GM18517 (cell line): ENCODE measurements around the gene TPK1.
A peak's percentile ranks its signal among the peaks of the same experiment; 100 is the strongest.

Experiments
- ATAC-seq: cut with Tn5 transposase; IDR thresholded peaks from one replicate; pipeline ENCODE4 v1.9.1; 2021; ENCODE audit warnings: mild to moderate bottlenecking, moderate library complexity; ENCODE audit not compliant: unreplicated experiment

TPK1 gene

GRCh38 chr7:144488977-144489376 is 346.9 kb downstream of the TPK1 start:
- ATAC-seq: no peak

GRCh38 chr7:144487901-144488300 is 348.0 kb downstream of the TPK1 start:
- ATAC-seq: no peak

DNA sequence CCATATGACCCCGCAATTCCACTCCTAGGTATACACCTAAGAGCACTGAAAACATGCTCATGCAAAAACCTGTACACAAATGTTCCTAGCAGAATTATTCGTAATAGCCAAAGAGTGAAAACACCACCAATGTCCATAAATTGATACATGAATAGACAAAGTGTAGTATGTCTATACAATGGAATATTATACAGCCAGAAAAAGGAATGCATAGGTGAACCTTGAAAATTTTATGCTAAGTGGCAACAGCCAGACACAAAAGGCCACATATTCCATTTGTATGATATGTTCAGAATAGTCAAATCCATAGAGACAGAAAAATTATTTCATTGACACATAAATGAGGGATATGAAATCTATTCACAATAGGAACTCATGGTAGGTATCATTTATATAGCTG is 351.4 kb downstream of the TPK1 start:
- ATAC-seq: no peak

DNA sequence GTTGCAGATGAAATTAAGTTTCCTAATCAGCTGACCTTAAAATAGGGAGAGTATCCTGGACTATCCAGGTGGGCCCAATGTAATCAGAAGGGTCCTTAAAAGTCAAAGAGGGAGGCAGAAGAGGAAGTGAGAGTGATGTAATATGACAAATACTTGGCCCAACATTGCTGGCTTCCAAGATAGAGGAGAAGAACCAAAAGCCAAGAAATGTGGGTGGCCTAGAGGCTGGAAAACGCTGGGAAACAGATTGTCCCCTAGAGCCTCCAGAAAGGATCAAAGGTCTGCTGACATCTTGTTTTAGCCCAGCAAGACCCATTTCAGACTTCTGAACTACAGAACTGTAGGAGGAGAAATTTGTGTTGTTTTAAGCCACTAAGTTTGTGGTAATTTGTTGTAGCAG is 352.7 kb downstream of the TPK1 start:
- no peak for ATAC-seq

GRCh38 chr7:144481833-144482232 is 354.0 kb downstream of the TPK1 start:
- ATAC-seq: no peak

DNA sequence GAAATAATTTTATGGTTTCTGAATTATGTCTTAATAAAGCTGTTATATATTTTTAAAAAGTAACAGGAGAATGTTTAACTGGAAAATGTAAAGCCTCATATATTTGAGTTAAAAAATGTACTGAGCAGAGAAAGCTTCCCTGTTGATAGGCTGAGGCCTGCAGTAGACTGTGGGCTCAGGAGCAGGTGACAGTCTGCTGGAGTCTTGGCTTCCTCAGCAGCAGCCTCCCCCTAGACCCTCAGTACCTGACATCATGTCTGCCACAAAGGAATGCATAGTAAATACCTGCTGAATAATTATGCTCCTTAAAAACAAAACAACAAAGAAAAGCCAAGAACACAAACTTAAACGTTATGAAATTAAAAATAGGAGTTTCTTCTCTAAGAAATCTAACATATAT is 358.5 kb downstream of the TPK1 start:
- ATAC-seq: no peak

DNA sequence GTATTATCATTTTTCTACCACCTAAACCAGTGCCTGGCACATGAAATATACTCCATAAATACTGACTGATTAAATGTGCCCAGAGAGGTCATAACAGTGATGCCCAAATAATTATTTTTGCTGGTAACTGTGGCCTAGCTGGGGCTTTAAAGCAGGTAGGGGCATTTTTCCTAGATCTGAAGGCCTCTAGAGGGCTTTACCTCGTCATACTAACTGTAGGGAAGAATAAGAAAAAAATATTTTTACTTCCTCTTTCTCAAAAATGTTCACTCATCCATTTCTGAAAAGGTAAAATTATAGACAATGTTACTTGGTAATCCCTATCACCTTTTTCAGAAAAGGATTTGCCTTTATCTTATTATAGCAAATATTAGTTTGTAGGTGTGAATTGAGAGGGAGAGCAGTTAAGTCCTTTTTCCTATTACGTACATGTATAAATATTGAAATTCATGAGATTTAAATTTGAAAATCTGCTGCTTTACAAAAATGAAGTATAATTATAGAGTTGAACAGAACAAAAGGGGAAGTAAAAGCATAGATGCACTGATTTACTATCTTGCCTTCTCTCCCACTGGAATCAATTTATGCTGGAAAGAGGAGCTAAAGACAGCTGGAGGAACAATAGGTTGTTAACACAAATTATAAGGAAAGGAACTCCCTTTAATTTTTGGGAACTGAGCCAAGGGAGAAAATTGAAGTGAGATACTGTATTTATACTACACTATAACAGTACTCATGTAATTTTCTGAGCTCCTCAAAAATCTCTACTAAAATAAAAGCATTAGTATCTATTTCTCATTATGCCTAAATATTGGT is 360.8 kb downstream of the TPK1 start:
- no peak for ATAC-seq

- ATAC-seq: no peak
Measured at GRCh38 chr7:144474363-144474762, 361.5 kb downstream of the TPK1 start.

- ATAC-seq: no peak
Measured at GRCh38 chr7:144473908-144474307, 361.9 kb downstream of the TPK1 start.

DNA sequence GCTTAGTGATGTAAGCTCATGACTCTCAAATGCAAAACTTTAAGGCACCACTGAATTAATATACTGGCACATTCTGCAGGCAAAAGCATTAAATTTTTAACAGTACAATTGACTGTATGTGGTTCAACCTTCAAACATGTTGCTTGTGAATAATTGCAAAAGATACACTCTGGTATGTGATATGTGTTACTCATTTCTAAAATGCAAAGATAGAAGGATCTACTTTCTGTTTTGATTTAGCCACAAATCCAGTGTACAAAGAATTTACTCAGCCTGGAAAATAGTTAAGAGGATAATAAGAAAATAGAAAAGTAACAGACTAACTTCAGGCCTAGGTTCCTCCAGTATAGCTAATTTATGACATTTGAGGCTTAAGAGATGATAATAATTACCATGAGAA is 365.8 kb downstream of the TPK1 start:
- ATAC-seq: no peak

- no peak for ATAC-seq
Measured at GRCh38 chr7:144468990-144469732, 366.7 kb downstream of the TPK1 start.

GRCh38 chr7:144459635-144460034 is 376.2 kb downstream of the TPK1 start:
- no peak for ATAC-seq

GRCh38 chr7:144455040-144455404 is 380.8 kb downstream of the TPK1 start:
- ATAC-seq: no peak

- no peak for ATAC-seq
Measured at GRCh38 chr7:144454256-144455039, 381.4 kb downstream of the TPK1 start.

GRCh38 chr7:144452064-144452463 is 383.8 kb downstream of the TPK1 start:
- no peak for ATAC-seq

DNA sequence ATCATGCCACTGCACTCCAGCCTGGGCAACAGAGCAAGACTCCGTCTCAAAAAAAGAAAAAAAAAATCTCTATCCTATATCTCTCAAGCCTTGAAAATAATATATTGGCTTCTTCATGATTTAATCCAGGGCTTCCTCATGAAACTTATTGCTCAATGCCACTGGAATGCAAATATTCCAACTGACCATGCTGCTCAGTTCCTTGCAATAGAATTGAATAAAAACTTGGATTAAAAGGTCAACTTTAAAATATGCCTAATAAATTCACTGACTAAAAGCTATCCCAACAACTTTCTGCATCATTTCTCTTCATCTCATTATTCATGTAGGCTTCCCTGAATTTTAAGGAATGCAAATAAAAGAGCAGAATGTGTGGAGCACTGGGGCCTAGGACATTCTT is 390.3 kb downstream of the TPK1 start:
- ATAC-seq: no peak

DNA sequence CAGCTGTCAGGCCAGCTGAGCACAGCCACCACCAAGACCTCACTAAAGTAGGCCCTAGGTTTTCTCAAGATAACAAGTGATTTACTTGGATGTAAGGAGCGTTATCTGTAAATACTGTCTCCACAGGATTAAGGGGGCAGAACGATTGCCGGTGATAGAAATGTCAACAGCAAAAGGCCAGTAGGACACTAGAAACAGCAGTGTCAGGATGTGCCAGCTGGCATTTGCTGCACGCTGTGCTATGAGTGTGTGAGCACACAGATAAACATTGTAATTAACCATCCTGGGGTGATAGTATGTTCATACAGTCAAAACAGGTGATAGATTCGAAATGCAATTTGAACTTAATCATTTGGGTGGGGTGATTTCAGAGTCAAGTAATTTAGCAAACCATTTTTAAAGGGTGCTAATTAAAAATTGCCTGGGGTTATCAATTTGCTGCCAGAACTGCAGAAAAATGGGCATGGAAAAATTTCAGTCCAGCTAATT is 396.1 kb downstream of the TPK1 start:
- no peak for ATAC-seq

- no peak for ATAC-seq
Measured at GRCh38 chr7:144438759-144439158, 397.1 kb downstream of the TPK1 start.

GRCh38 chr7:144437370-144438191 is 398.3 kb downstream of the TPK1 start:
- peak; percentile 84 for ATAC-seq

GRCh38 chr7:144436500-144436899 is 399.4 kb downstream of the TPK1 start:
- no peak for ATAC-seq

GRCh38 chr7:144428431-144428830 is 407.4 kb downstream of the TPK1 start:
- no peak for ATAC-seq
